Measurements from ENCODE around the gene SPATA33.
"Not testable (repeated sequence)": the region's sequence is repeated elsewhere in the genome, so short reads cannot be mapped to it uniquely, and the experiment has no call there.

SPATA33 gene

GRCh38 chr16:89664238-89664637 is 6.6 kb downstream of the SPATA33 start:
- DNase-seq, result not testable (repeated sequence)

- peak; percentile 28 for DNase-seq
These were observed 9.4 kb downstream of the SPATA33 start for GRCh38 chr16:89667000-89667399.

GRCh38 chr16:89667633-89668032 is 10.0 kb downstream of the SPATA33 start:
- no peak for DNase-seq

- no peak for DNase-seq
These were observed 11.1 kb downstream of the SPATA33 start for GRCh38 chr16:89668790-89669158.

GRCh38 chr16:89669755-89670154 is 12.1 kb downstream of the SPATA33 start:
- no peak for DNase-seq

- DNase-seq, result no peak
These were observed 13.1 kb downstream of the SPATA33 start for GRCh38 chr16:89670496-89671431.

- not testable (repeated sequence) for DNase-seq
These were observed 13.9 kb downstream of the SPATA33 start for GRCh38 chr16:89671565-89671964.

GRCh38 chr16:89672177-89672941 is 14.7 kb downstream of the SPATA33 start:
- DNase-seq, result no peak

GRCh38 chr16:89678258-89678657 is 20.6 kb downstream of the SPATA33 start:
- DNase-seq, result no peak

- DNase-seq, result no peak
These were observed 28.3 kb downstream of the SPATA33 start for GRCh38 chr16:89685916-89686315.

GRCh38 chr16:89686520-89687091 is 29.0 kb downstream of the SPATA33 start, which contains the start of gene CDK10:
TSS of gene CDK10 (plus strand) at chr16:89686689. CDS start at chr16:89686711, 22 bp downstream.
- DNase-seq, result peak; percentile 85

- peak; percentile 29 for DNase-seq
These were observed 29.7 kb downstream of the SPATA33 start for GRCh38 chr16:89687092-89687940.

GRCh38 chr16:89688395-89688794 is 30.8 kb downstream of the SPATA33 start:
- DNase-seq, result no peak

- no peak for DNase-seq
These were observed 31.5 kb downstream of the SPATA33 start for GRCh38 chr16:89689142-89689541.

- not testable (repeated sequence) for DNase-seq
These were observed 32.0 kb downstream of the SPATA33 start for GRCh38 chr16:89689621-89690020.

- no peak for DNase-seq
These were observed 32.8 kb downstream of the SPATA33 start for GRCh38 chr16:89690392-89690901.

- no peak for DNase-seq
These were observed 33.8 kb downstream of the SPATA33 start for GRCh38 chr16:89691231-89691985.

GRCh38 chr16:89691986-89692569 is 34.4 kb downstream of the SPATA33 start:
- no peak for DNase-seq

- DNase-seq, result no peak
These were observed 35.7 kb downstream of the SPATA33 start for GRCh38 chr16:89693289-89693731.

GRCh38 chr16:89693931-89694783 is 36.5 kb downstream of the SPATA33 start:
- no peak for DNase-seq
